Endothelial cell (in vitro differentiated cells): Measurements from ENCODE around the gene VWA5B1. TPM values are rescaled to one million over a fixed set of nuclear protein-coding genes. Genes with fewer than 3 reads are reported as not detected.
"Not testable (repeated sequence)": the region's sequence is repeated elsewhere in the genome, so short reads cannot be mapped to it uniquely, and the experiment has no call there.

Experiments used
- DNase-seq: peaks from one replicate; pipeline ENCODE4 v3.0.0; 2021; ENCODE audit warnings: low spot score
- H3K27ac Mint-ChIP-seq: one replicate; pipeline ENCODE4 v1.8.0; 2021; ENCODE audit warnings: mixed read lengths, inconsistent platforms; ENCODE audit not compliant: unreplicated experiment
- H3K27me3 Mint-ChIP-seq: one replicate; pipeline ENCODE4 v1.8.0; 2021; ENCODE audit warnings: mild to moderate bottlenecking, moderate library complexity, mixed read lengths, inconsistent platforms; ENCODE audit not compliant: unreplicated experiment
- H3K36me3 Mint-ChIP-seq: one replicate; pipeline ENCODE4 v1.8.0; 2021; ENCODE audit warnings: mild to moderate bottlenecking, low read depth, mixed read lengths, inconsistent platforms; ENCODE audit not compliant: unreplicated experiment
- H3K4me1 Mint-ChIP-seq: one replicate; pipeline ENCODE4 v1.8.0; 2021; ENCODE audit warnings: mild to moderate bottlenecking, mixed read lengths, inconsistent platforms; ENCODE audit not compliant: unreplicated experiment
- H3K4me3 Mint-ChIP-seq: one replicate; pipeline ENCODE4 v1.8.0; 2021; ENCODE audit warnings: mild to moderate bottlenecking, mixed read lengths, inconsistent platforms; ENCODE audit not compliant: unreplicated experiment
- H3K9me3 Mint-ChIP-seq: one replicate; pipeline ENCODE4 v1.8.0; 2021; ENCODE audit warnings: mixed read lengths, inconsistent platforms; ENCODE audit not compliant: unreplicated experiment
- total RNA-seq: library from RNA; stranded (reverse); fragmentation: NEBNext Ultra II Directional; extraction: Animal tissue kit (Norgen Biotek cat#: 25700); gene quantifications from one replicate; pipeline ENCODE4 v1.2.1, GENCODE V29; 2021; ENCODE audit not compliant: unreplicated experiment
- TF ChIP-seq, protein P1 (sequence below): fragments of 200-600 bp; sonication (generic); IDR thresholded peaks from one replicate; pipeline ENCODE4 v1.5.0; 2021; ENCODE audit warnings: antibody characterized with exemption; ENCODE audit not compliant: unreplicated experiment

VWA5B1 gene
- total RNA-seq, 1 donor from 2014 or later = not detected

DNA sequence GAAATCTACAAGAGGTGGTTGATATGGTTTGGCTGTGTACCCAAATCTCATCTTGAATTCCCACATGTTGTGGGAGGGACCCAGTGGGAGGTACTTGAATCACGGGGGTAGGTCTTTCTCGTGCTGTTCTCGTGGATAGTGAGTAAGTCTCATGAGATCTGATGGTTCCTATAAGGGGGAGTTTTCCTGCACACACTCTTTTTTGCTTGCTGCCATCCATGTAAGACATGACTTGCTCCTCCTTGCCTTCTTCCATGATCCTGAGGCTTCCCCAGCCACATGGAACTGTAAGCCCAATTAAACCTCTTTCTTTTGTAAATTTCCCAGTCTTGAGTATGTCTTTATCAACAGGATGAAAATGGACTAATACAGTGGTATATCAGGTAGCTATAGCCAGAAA lies 5.2 kb upstream of the VWA5B1 start:
- no peak overlapping the region for H3K27ac Mint-ChIP-seq
- H3K4me3 Mint-ChIP-seq = no peak overlapping the region
- TF ChIP-seq, protein P1, sequence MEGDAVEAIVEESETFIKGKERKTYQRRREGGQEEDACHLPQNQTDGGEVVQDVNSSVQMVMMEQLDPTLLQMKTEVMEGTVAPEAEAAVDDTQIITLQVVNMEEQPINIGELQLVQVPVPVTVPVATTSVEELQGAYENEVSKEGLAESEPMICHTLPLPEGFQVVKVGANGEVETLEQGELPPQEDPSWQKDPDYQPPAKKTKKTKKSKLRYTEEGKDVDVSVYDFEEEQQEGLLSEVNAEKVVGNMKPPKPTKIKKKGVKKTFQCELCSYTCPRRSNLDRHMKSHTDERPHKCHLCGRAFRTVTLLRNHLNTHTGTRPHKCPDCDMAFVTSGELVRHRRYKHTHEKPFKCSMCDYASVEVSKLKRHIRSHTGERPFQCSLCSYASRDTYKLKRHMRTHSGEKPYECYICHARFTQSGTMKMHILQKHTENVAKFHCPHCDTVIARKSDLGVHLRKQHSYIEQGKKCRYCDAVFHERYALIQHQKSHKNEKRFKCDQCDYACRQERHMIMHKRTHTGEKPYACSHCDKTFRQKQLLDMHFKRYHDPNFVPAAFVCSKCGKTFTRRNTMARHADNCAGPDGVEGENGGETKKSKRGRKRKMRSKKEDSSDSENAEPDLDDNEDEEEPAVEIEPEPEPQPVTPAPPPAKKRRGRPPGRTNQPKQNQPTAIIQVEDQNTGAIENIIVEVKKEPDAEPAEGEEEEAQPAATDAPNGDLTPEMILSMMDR = no peak
- peaks cover 3% of the 10 kb centered on the region for H3K4me1 Mint-ChIP-seq
- H3K27me3 Mint-ChIP-seq = peaks cover 18% of the 10 kb centered on the region
- no peak for DNase-seq
- no peaks in the 10 kb centered on the region for H3K36me3 Mint-ChIP-seq
- no peaks in the 10 kb centered on the region for H3K9me3 Mint-ChIP-seq

DNA sequence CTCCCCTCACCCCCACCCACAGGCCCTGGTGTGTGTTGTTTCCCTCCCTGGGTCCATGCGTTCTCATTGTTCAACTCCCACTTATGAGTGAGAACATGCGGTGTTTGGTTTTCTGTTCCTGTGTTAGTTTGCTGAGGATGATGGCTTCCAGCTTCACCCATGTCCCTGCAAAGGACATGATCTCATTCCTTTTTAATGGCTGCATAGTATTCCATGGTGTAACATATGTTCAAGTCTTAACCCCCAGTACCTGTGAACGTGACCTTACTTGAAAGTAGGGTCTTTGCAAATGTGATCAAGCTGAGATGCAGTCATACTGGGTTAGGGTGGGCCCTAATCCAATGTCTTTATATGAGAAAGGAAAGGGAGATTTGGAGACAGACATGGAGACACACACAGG lies 3.0 kb upstream of the VWA5B1 start:
- H3K27ac Mint-ChIP-seq, H3K36me3 Mint-ChIP-seq, H3K9me3 Mint-ChIP-seq, H3K4me3 Mint-ChIP-seq, DNase-seq: not testable (repeated sequence)
- Mint-ChIP-seq H3K4me1 (peaks cover 20% of the 10 kb centered on the region), H3K27me3 (peaks cover 26% of the 10 kb centered on the region)

GRCh38 chr1:20291645-20292084 lies 990 bp downstream of the VWA5B1 start:
- peaks cover 20% of the 10 kb centered on the region for H3K4me1 Mint-ChIP-seq
- no peaks in the 10 kb centered on the region for H3K9me3 Mint-ChIP-seq
- H3K36me3 Mint-ChIP-seq = no peaks in the 10 kb centered on the region
- peaks cover 22% of the 10 kb centered on the region for H3K27me3 Mint-ChIP-seq
- TF ChIP-seq, protein P1 = no peak
- peak; percentile 18 for DNase-seq
- H3K27ac Mint-ChIP-seq = no peak overlapping the region
- H3K4me3 Mint-ChIP-seq = peak overlapping the region; percentile 35

DNA sequence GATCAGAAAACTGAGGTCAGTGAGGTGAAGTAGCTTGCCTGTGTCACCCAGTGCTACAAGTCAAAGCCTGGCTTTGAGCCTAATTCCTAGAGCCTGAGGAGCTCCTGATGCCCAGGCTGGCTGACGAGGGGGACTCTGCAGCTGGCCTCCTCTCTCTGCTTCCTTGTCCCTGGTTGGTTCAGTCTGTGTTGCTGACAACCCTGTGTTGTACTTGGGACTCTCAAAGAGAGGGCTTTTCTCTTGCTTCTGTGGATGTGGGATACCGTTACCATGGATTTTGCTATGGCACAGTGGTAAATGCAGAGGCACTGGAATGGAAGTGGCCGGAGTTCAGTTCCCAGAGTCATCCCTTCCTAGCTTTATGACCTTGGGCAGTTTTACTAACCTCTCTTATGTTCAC lies 8.0 kb downstream of the VWA5B1 start:
- Mint-ChIP-seq H3K27me3 (peaks cover 4% of the 10 kb centered on the region), H3K27ac (no peak overlapping the region)
- TF ChIP-seq, protein P1 = no peak

GRCh38 chr1:20301463-20302107 lies 10.9 kb downstream of the VWA5B1 start:
- Mint-ChIP-seq H3K4me1 (no peaks in the 10 kb centered on the region), H3K27me3 (peaks cover 6% of the 10 kb centered on the region), H3K36me3 (no peaks in the 10 kb centered on the region), H3K9me3 (no peaks in the 10 kb centered on the region), H3K4me3 (no peak overlapping the region), H3K27ac (no peak overlapping the region)
- no peak for DNase-seq
- TF ChIP-seq, protein P1 = no peak

More for the DNA sequence above, 8.0 kb downstream of the VWA5B1 start:
- no peaks in the 10 kb centered on the region for H3K9me3 Mint-ChIP-seq
- no peaks in the 10 kb centered on the region for H3K4me1 Mint-ChIP-seq
- H3K36me3 Mint-ChIP-seq = no peaks in the 10 kb centered on the region
- no peak for DNase-seq
- no peak overlapping the region for H3K4me3 Mint-ChIP-seq
